ENCODE measurements around the gene TJAP1.

Gene TJAP1

GRCh38 chr6:43502666-43503065 lies 25.3 kb downstream of the TJAP1 start:
- TF ChIP-seq GABPA (IDR thresholded peaks at IDR 0.05; ENCODE audit: low read depth) (no peak), CTCF (IDR thresholded peaks at IDR 0.05; ENCODE audit: insufficient read depth, low read length) (no peak), POLR2AphosphoS5 (IDR thresholded peaks at IDR 0.05; ENCODE audit: low read depth) (no peak), SPI1 (IDR thresholded peaks at IDR 0.05; ENCODE audit: borderline replicate concordance, low read depth) (no peak), REST (IDR thresholded peaks at IDR 0.05; ENCODE audit: insufficient replicate concordance, low read depth) (no peak)
- no peak overlapping the region for H3K4me3 ChIP-seq (replicated peaks; ENCODE audit: insufficient read depth, low read length)
- no peak overlapping the region for H3K27ac ChIP-seq (replicated peaks)
- H3K27me3 ChIP-seq (ENCODE audit: insufficient read depth, poor library complexity, severe bottlenecking), result no peaks in the 10 kb centered on the region
- DNase-seq (ENCODE audit: low read depth in 1 of 2, low spot score in 1 of 2), result no peak

- H3K27ac ChIP-seq (replicated peaks), result no peak overlapping the region
- no peak for DNase-seq (ENCODE audit: low read depth in 1 of 2, low spot score in 1 of 2)
- no peaks in the 10 kb centered on the region for H3K27me3 ChIP-seq (ENCODE audit: insufficient read depth, poor library complexity, severe bottlenecking)
- H3K4me3 ChIP-seq (replicated peaks; ENCODE audit: insufficient read depth, low read length), result no peak overlapping the region
- TF ChIP-seq POLR2AphosphoS5 (IDR thresholded peaks at IDR 0.05; ENCODE audit: low read depth), result no peak
- TF ChIP-seq CTCF (IDR thresholded peaks at IDR 0.05; ENCODE audit: insufficient read depth, low read length), result no peak
- no peak for TF ChIP-seq SPI1 (IDR thresholded peaks at IDR 0.05; ENCODE audit: borderline replicate concordance, low read depth)
- TF ChIP-seq REST (IDR thresholded peaks at IDR 0.05; ENCODE audit: insufficient replicate concordance, low read depth), result no peak
- no peak for TF ChIP-seq GABPA (IDR thresholded peaks at IDR 0.05; ENCODE audit: low read depth)
These were observed 26.1 kb downstream of the TJAP1 start for GRCh38 chr6:43503443-43503842.

GRCh38 chr6:43504756-43505593 lies 27.6 kb downstream of the TJAP1 start:
- Histone ChIP-seq H3K27me3 (ENCODE audit: insufficient read depth, poor library complexity, severe bottlenecking) (peaks cover 3% of the 10 kb centered on the region), H3K4me3 (replicated peaks; ENCODE audit: insufficient read depth, low read length) (no peak overlapping the region), H3K27ac (replicated peaks) (no peak overlapping the region)
- TF ChIP-seq CTCF (IDR thresholded peaks at IDR 0.05; ENCODE audit: insufficient read depth, low read length) (no peak), GABPA (IDR thresholded peaks at IDR 0.05; ENCODE audit: low read depth) (no peak), SPI1 (IDR thresholded peaks at IDR 0.05; ENCODE audit: borderline replicate concordance, low read depth) (no peak), POLR2AphosphoS5 (IDR thresholded peaks at IDR 0.05; ENCODE audit: low read depth) (no peak), REST (IDR thresholded peaks at IDR 0.05; ENCODE audit: insufficient replicate concordance, low read depth) (no peak)
- DNase-seq (ENCODE audit: low read depth in 1 of 2, low spot score in 1 of 2), result no peak

Data from HL-60 (cell line).